Measurements from ENCODE around the gene FGF14.

DNA sequence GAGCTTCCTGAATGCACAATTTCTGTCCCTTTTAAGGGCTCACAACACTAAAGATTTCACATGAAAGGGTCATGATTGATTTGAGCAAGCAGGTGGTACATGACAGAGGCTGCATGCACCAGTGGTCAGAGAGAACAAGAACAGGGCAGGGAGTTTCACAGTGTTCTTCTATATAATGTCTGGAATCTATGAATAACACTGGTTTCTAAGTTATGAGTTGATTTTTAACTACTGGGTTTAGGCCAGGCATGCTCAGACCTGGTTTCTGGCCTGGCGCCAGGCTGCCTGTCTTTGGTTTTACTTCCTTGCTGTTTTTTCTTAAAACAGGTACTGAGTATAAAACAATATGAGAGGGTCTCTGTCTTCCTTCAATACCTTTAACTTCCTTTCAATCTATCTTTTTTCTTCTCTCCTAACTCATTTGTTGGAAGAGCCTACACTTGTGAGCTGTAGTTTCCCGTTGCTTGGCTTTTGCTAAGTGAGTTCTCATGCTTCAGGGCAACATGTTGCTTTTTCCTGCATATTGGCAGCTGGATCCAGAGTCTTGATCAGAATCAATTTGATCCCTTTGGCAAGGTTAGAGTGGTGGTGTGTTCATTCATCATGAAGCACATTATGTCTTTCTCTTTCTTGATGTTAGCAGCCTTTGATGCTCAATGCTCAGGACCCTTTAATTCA, 38.5 kb upstream of the FGF14 start:
- no peak for TF ChIP-seq CTCF (optimal IDR thresholded peaks at IDR 0.05 in 1 of 3, IDR thresholded peaks at IDR 0.05 in 1 of 3, conservative IDR thresholded peaks at IDR 0.05 in 1 of 3; ENCODE audit: extremely low read depth in 1 of 3, insufficient read depth in 2 of 3, low read length in 3 of 3)
- no peak for TF ChIP-seq EZH2 (IDR thresholded peaks at IDR 0.05; ENCODE audit: low read length)

Data from keratinocyte (primary cell).